GM18519 (cell line): ENCODE results near the gene GFM1.

Experiments
- ATAC-seq: cut with Tn5 transposase; IDR thresholded peaks from one replicate; pipeline ENCODE4 v1.9.1; 2021; ENCODE audit warnings: mild to moderate bottlenecking, moderate library complexity; ENCODE audit not compliant: unreplicated experiment, low FRiP score

The GFM1 gene

GRCh38 chr3:158644345-158644908, at the start of gene GFM1:
TSS of gene GFM1 (plus strand) at chr3:158644527. CDS start at chr3:158644635, 108 bp downstream.
- peak; percentile 98 for ATAC-seq

GRCh38 chr3:158600787-158601186, 43.5 kb upstream of the GFM1 start:
- no peak for ATAC-seq

GRCh38 chr3:158602227-158602626, 42.1 kb upstream of the GFM1 start:
- ATAC-seq, result no peak

- no peak for ATAC-seq
Observed at GRCh38 chr3:158617982-158618875, 26.1 kb upstream of the GFM1 start.

GRCh38 chr3:158625881-158626280, 18.4 kb upstream of the GFM1 start:
- no peak for ATAC-seq

- ATAC-seq, result no peak
Observed at GRCh38 chr3:158631981-158632380, 12.3 kb upstream of the GFM1 start.

- no peak for ATAC-seq
Observed at GRCh38 chr3:158640646-158641045, 3.7 kb upstream of the GFM1 start.

GRCh38 chr3:158642005-158642404, 2.3 kb upstream of the GFM1 start:
- ATAC-seq, result no peak

GRCh38 chr3:158642474-158643210, 1.7 kb upstream of the GFM1 start:
- ATAC-seq, result no peak

- ATAC-seq, result no peak
Observed at GRCh38 chr3:158649791-158650190, 5.5 kb downstream of the GFM1 start.

GRCh38 chr3:158651192-158651591, 6.9 kb downstream of the GFM1 start:
- no peak for ATAC-seq

GRCh38 chr3:158652463-158652862, 8.1 kb downstream of the GFM1 start:
- no peak for ATAC-seq

GRCh38 chr3:158658889-158659288, 14.6 kb downstream of the GFM1 start:
- no peak for ATAC-seq

- ATAC-seq, result peak; percentile 75
Observed at GRCh38 chr3:158659454-158660237, 15.3 kb downstream of the GFM1 start.

GRCh38 chr3:158660711-158661110, 16.4 kb downstream of the GFM1 start:
- no peak for ATAC-seq

- no peak for ATAC-seq
Observed at GRCh38 chr3:158663246-158663645, 18.9 kb downstream of the GFM1 start.

GRCh38 chr3:158663832-158664231, 19.5 kb downstream of the GFM1 start:
- ATAC-seq, result no peak

- no peak for ATAC-seq
Observed at GRCh38 chr3:158666416-158666815, 22.1 kb downstream of the GFM1 start.

- no peak for ATAC-seq
Observed at GRCh38 chr3:158668506-158668905, 24.2 kb downstream of the GFM1 start.

- ATAC-seq, result peak; percentile 2
Observed at GRCh38 chr3:158671821-158672214, 27.5 kb downstream of the GFM1 start.
